ENCODE data around the gene STXBP3.

DNA sequence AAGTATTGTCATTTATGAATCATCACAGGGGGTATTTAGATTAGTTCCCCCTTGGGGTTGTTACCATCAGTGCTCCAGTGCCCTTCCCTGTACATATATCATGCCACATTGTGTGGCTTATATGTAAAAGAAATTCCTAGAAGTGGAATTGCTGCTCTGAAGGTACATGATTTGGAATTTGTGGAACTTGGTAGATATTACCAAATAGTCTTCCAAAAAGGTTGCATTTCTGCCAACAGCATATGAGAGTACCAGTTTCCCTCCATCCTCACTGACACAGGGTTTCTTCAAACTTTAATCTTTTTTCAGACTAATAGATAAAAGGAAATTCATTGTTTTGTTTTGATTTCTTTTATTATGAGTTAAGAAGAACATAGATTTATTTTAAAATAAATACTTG lies 69.1 kb downstream of the STXBP3 start:
- TF ChIP-seq EZH2 (IDR thresholded peaks at IDR 0.05; ENCODE audit: borderline replicate concordance, low read depth, low read length, severe bottlenecking), result no peak
- TF ChIP-seq, protein P1, sequence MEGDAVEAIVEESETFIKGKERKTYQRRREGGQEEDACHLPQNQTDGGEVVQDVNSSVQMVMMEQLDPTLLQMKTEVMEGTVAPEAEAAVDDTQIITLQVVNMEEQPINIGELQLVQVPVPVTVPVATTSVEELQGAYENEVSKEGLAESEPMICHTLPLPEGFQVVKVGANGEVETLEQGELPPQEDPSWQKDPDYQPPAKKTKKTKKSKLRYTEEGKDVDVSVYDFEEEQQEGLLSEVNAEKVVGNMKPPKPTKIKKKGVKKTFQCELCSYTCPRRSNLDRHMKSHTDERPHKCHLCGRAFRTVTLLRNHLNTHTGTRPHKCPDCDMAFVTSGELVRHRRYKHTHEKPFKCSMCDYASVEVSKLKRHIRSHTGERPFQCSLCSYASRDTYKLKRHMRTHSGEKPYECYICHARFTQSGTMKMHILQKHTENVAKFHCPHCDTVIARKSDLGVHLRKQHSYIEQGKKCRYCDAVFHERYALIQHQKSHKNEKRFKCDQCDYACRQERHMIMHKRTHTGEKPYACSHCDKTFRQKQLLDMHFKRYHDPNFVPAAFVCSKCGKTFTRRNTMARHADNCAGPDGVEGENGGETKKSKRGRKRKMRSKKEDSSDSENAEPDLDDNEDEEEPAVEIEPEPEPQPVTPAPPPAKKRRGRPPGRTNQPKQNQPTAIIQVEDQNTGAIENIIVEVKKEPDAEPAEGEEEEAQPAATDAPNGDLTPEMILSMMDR (IDR thresholded peaks at IDR 0.05; ENCODE audit: borderline replicate concordance, extremely low read depth, low read length, poor library complexity, severe bottlenecking), result no peak
